PC-9 (cell line): ENCODE data around the gene DCAKD. TPM values are rescaled to one million over a fixed set of nuclear protein-coding genes. Genes with fewer than 3 reads are reported as not detected.

Source experiments
- BruUV-seq: library from RNA; stranded (reverse); fragments of 400-500 nt; replicated peaks from 2 replicates; lab custom pipeline; 2021; lab: Mats Ljungman, UMichigan
- CTCF ChIA-PET: fragments of 300-600 bp; sonication (Branson Sonifier 250); formaldehyde crosslinking; loops from one replicate; lab custom pipeline; 2022; ENCODE audit warnings: antibody characterized with exemption; lab: Charles Lee
- POLR2A ChIA-PET: fragments of 300-600 bp; sonication (Branson Sonifier 250); formaldehyde crosslinking; loops from one replicate; lab custom pipeline; 2022; ENCODE audit warnings: antibody characterized with exemption; ENCODE audit not compliant: unreplicated experiment; lab: Charles Lee
- DNase-seq, 2 experiments: peaks; one replicate each; pipeline versions ENCODE4 v3.0.0 to v3.0.0-alpha.2; 2015 to 2022; ENCODE audit warnings: mixed read lengths in 1 of 2
- H2AFZ ChIP-seq: fragments of 200-600 bp; sonication (generic); 2 replicates; pipeline ENCODE4 v1.8.1; 2017; ENCODE audit warnings: antibody characterized with exemption
- H3F3A ChIP-seq: fragments of 200-600 bp; sonication (generic); 2 replicates; pipeline ENCODE4 v1.8.1; 2017; ENCODE audit warnings: antibody characterized with exemption, mild to moderate bottlenecking, low read depth; ENCODE audit not compliant: insufficient read depth
- H3K27ac ChIP-seq: fragments of 200-600 bp; sonication (generic); 2 replicates; pipeline ENCODE4 v1.6.1; 2016; ENCODE audit warnings: mixed run types
- H3K27me3 ChIP-seq: fragments of 200-600 bp; sonication (generic); 2 replicates; pipeline ENCODE4 v1.6.1; 2016; ENCODE audit warnings: low read depth, mixed run types; ENCODE audit not compliant: insufficient read depth
- H3K36me3 ChIP-seq: fragments of 200-600 bp; sonication (generic); 2 replicates; pipeline ENCODE4 v1.6.1; 2016; ENCODE audit warnings: low read depth, mixed run types
- H3K4me1 ChIP-seq: fragments of 200-600 bp; sonication (generic); replicated peaks from 2 replicates; pipeline ENCODE4 v1.6.1; 2016; ENCODE audit warnings: mixed run types; ENCODE audit not compliant: insufficient read depth
- H3K4me2 ChIP-seq: fragments of 200-600 bp; sonication (generic); 2 replicates; pipeline ENCODE4 v1.6.1; 2017; ENCODE audit warnings: mixed run types
- H3K4me3 ChIP-seq: fragments of 200-600 bp; sonication (generic); 2 replicates; pipeline ENCODE4 v1.6.1; 2016; ENCODE audit warnings: mixed run types
- H3K79me2 ChIP-seq: fragments of 200-600 bp; sonication (generic); 2 replicates; pipeline ENCODE4 v1.6.1; 2017; ENCODE audit warnings: low read depth, mixed run types
- H3K9me2 ChIP-seq: fragments of 200-600 bp; sonication (generic); 2 replicates; pipeline ENCODE4 v1.8.1; 2017; ENCODE audit warnings: mild to moderate bottlenecking; ENCODE audit not compliant: insufficient read depth
- H3K9me3 ChIP-seq: fragments of 200-600 bp; sonication (generic); 2 replicates; pipeline ENCODE4 v1.8.1; 2016; ENCODE audit warnings: low read depth; ENCODE audit not compliant: insufficient read depth
- H4K20me1 ChIP-seq: fragments of 200-600 bp; sonication (generic); 2 replicates; pipeline ENCODE4 v1.8.1; 2017; ENCODE audit not compliant: insufficient read depth
- EZH2 ChIP-seq: fragments of 200-600 bp; sonication (generic); IDR thresholded peaks from 2 replicates; pipeline ENCODE4 v1.8.0; 2017; ENCODE audit warnings: antibody characterized with exemption, low read depth
- intact Hi-C: fragments of 100-400 bp; cut with micrococcal nuclease; formaldehyde crosslinking; loops from one replicate; pipeline ENCODE4 v1.10.0; 2022; ENCODE audit not compliant: unreplicated experiment
- total RNA-seq: library from RNA; stranded (reverse); gene quantifications from 2 replicates; pipeline ENCODE4 v1.2.3, GENCODE V29; 2021
- TF ChIP-seq, protein P1 (sequence below): fragments of 200-600 bp; sonication (generic); conservative IDR thresholded peaks from 2 replicates; pipeline ENCODE4 v1.6.1; 2017; ENCODE audit warnings: mixed run types, antibody characterized with exemption, mild to moderate bottlenecking, moderate library complexity

Gene DCAKD
- total RNA-seq, 1 experiment from 2014 or later = 68.8 TPM

DNA sequence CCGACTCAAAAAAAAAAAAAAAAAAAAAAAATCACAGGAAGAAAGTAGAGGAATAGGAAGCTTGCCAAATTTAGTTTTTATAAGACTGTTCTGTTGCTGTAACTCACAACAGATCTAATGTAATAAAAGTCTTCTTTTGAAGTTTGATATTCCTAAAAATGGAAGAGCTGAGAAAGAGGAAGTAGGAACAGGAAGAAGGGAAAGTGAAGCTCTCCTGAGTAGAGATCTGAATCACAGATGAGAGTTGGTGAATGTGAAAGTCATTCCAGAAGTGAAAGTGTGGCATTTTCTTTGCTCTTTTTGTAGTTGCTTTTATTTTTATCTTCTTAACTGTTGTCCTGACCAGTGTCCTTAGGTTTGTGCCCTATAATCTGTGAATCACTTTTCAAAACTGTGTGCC is 11.8 kb upstream of the DCAKD start:
- no peak overlapping the region for H3K4me3 ChIP-seq
- no peak for TF ChIP-seq EZH2
- TF ChIP-seq, protein P1, sequence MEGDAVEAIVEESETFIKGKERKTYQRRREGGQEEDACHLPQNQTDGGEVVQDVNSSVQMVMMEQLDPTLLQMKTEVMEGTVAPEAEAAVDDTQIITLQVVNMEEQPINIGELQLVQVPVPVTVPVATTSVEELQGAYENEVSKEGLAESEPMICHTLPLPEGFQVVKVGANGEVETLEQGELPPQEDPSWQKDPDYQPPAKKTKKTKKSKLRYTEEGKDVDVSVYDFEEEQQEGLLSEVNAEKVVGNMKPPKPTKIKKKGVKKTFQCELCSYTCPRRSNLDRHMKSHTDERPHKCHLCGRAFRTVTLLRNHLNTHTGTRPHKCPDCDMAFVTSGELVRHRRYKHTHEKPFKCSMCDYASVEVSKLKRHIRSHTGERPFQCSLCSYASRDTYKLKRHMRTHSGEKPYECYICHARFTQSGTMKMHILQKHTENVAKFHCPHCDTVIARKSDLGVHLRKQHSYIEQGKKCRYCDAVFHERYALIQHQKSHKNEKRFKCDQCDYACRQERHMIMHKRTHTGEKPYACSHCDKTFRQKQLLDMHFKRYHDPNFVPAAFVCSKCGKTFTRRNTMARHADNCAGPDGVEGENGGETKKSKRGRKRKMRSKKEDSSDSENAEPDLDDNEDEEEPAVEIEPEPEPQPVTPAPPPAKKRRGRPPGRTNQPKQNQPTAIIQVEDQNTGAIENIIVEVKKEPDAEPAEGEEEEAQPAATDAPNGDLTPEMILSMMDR = no peak
- H3K9me3 ChIP-seq = no peaks in the 10 kb centered on the region
- POLR2A ChIA-PET = no interaction called here
- no peaks in the 10 kb centered on the region; the same call in 1 of the 2 replicates for H3K36me3 ChIP-seq
- no peaks in the 10 kb centered on the region for H3K27me3 ChIP-seq
- peaks cover 22% of the 10 kb centered on the region for H3K4me1 ChIP-seq
- H2AFZ ChIP-seq = no peak overlapping the region
- no peaks in the 10 kb centered on the region for H3K9me2 ChIP-seq
- no TSS peak for BruUV-seq
- H3K4me2 ChIP-seq = no peak overlapping the region
- CTCF ChIA-PET = interaction anchor here (0.7 kb wide), 1 partner anchor 787 kb away, joined by 4 read pairs; no protein-coding TSS in a partner anchor
- peaks cover 14% of the 10 kb centered on the region; the same call in 1 of the 2 replicates for H3F3A ChIP-seq
- H4K20me1 ChIP-seq = peaks cover 21% of the 10 kb centered on the region
- H3K79me2 ChIP-seq = peaks cover 87% of the 10 kb centered on the region
- H3K27ac ChIP-seq = no peak overlapping the region
- DNase-seq = no peak
- intact Hi-C loops = no loop called here

DNA sequence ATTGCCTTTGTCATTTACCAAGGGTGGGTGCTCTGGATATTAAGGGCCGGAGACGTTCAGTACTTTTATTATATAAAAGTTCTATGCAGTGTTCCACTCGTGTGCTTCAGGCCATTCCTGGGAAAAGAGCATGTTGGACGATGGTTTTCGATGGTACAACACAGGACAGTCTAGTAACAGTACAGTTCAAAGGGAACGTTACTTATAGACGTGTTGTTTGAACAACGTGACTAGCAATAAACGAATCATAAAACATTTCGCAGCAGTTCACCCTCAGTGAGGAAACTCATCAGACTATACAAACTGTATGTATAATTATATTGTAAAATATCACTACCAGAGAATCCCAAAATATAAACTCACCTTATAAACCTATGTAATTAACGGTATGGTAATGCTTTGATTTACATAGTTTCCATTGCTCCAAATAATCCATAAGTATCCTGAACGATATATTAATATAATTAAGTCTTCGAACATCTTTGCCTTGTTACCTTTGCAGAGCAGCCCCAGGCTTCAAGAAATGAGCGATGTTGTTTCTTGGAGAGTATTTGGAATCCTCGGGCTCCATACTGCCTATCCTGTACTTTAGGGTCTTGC is 10.3 kb upstream of the DCAKD start:
- H2AFZ ChIP-seq = peak overlapping the region; percentile 89
- H3K27me3 ChIP-seq = no peaks in the 10 kb centered on the region
- H3F3A ChIP-seq = peaks cover 10% of the 10 kb centered on the region; the same call in 1 of the 2 replicates
- intact Hi-C loops = no loop called here
- BruUV-seq = TSS peak; percentile 66
- H3K4me3 ChIP-seq = peak overlapping the region; percentile 88
- no peaks in the 10 kb centered on the region for H3K36me3 ChIP-seq
- no peaks in the 10 kb centered on the region for H3K9me2 ChIP-seq
- H3K4me2 ChIP-seq = peak overlapping the region; percentile 94
- H3K9me3 ChIP-seq = no peaks in the 10 kb centered on the region
- peaks cover 16% of the 10 kb centered on the region for H4K20me1 ChIP-seq
- peak overlapping the region; percentile 72 for H3K27ac ChIP-seq
- TF ChIP-seq, protein P1 = no peak
- no peak for TF ChIP-seq EZH2
- ChIA-PET CTCF (no interaction called here), POLR2A (interaction anchor here (0.7 to 1.0 kb wide), 2 partner anchors 11 to 17 kb away, joined by 5 to 6 read pairs; partner anchors contain the start of gene DCAKD)
- peaks cover 72% of the 10 kb centered on the region for H3K79me2 ChIP-seq
- DNase-seq = no peak
- peaks cover 22% of the 10 kb centered on the region for H3K4me1 ChIP-seq

DNA sequence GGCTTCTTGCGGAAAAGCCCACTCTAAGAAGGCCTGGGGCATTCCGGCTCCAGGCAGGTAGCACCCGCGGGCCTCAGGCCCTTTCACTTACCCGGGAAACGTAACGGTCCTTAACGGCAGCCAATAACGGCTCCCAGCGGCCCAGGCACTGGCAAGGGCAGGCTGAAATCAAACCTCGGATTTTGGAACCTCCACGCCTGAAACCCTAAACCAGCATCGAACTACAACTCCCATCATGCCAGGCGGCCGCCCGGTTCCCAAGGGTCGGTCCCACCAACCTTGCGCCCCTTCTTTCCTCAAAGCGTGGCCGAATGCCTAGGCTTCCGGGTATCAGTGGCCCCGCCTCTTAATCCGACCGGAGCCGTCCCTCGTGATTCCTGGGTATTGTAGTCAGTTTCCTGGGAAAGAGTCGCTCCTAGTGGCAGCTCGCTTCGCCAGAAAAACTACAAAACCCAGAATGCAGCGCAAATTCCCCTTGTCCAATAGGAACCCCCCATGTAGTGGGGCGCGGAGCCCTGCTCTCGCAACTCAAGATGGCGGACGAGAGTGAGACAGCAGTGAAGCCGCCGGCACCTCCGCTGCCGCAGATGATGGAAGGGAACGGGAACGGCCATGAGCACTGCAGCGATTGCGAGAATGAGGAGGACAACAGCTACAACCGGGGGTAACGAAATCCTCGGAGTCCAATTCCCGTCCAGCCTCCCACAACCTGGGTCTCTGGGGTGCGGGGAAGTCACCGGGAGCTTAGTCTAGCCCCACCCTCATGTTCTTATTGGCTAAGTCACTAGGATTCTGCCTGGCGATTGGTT is 9.6 kb upstream of the DCAKD start, which contains the start of gene NMT1:
TSS of gene NMT1 (plus strand) at position 521 of the 809 bp plus-strand sequence. CDS start at position 534, 13 bp downstream.
- Histone ChIP-seq H4K20me1 (peaks cover 16% of the 10 kb centered on the region), H3K27me3 (no peaks in the 10 kb centered on the region), H3K4me2 (peak within 1 kb of the TSS; percentile 94), H3K9me2 (no peaks in the 10 kb centered on the region), H3F3A (peaks cover 10% of the 10 kb centered on the region; the same call in 1 of the 2 replicates), H3K9me3 (no peaks in the 10 kb centered on the region), H3K4me3 (peak within 1 kb of the TSS; percentile 88), H3K4me1 (peaks cover 22% of the 10 kb centered on the region), H2AFZ (peak within 1 kb of the TSS; percentile 95), H3K79me2 (peaks cover 67% of the 10 kb centered on the region), H3K36me3 (no peaks in the 10 kb centered on the region), H3K27ac (peak within 1 kb of the TSS; percentile 72)
- ChIA-PET POLR2A (interaction anchor here (0.5 to 1.0 kb wide), 7 partner anchors 10 to 315 kb away, joined by 3 to 9 read pairs (median 5); partner anchors contain the start of gene DCAKD), CTCF (interaction anchor here (0.7 kb wide), 1 partner anchor 51 kb away, joined by 3 read pairs; no protein-coding TSS in a partner anchor)
- BruUV-seq = no TSS peak
- intact Hi-C loops = no loop called here
- DNase-seq = peak; percentile 94 to 97
- TF ChIP-seq, protein P1 = no peak
- TF ChIP-seq EZH2 = no peak
